DOHH2 (cell line): ENCODE data around the gene CCNYL1.
A peak's percentile ranks its signal among the peaks of the same experiment; 100 is the strongest.
"Not testable (repeated sequence)": the region's sequence is repeated elsewhere in the genome, so short reads cannot be mapped to it uniquely, and the experiment has no call there.

ENCODE experiments used
- H3F3A ChIP-seq: fragments of 200-600 bp; sonication (generic), shearing (Covaris generic); 2 replicates; pipeline ENCODE4 v1.6.0; 2016; ENCODE audit warnings: antibody characterized with exemption, mild to moderate bottlenecking; ENCODE audit not compliant: control insufficient read depth, insufficient read depth
- H3K27ac ChIP-seq: fragments of 200-600 bp; sonication (generic); 2 replicates; pipeline ENCODE4 v1.5.1; 2014; ENCODE audit warnings: low read depth, mild to moderate bottlenecking, low read length, moderate library complexity
- H3K27me3 ChIP-seq: fragments of 200-600 bp; sonication (generic); 2 replicates; pipeline ENCODE4 v1.6.1; 2014; ENCODE audit warnings: mild to moderate bottlenecking, low read length, mixed read lengths; ENCODE audit not compliant: control insufficient read depth
- H3K36me3 ChIP-seq: fragments of 200-600 bp; sonication (generic); 2 replicates; pipeline ENCODE4 v1.6.1; 2014; ENCODE audit warnings: mild to moderate bottlenecking, low read length, moderate library complexity, mixed read lengths; ENCODE audit not compliant: control insufficient read depth
- H3K4me1 ChIP-seq: fragments of 200-600 bp; sonication (generic); 2 replicates; pipeline ENCODE4 v1.6.1; 2014; ENCODE audit warnings: mild to moderate bottlenecking, low read length, mixed read lengths; ENCODE audit not compliant: control insufficient read depth
- H3K4me2 ChIP-seq: fragments of 200-600 bp; sonication (generic); 2 replicates; pipeline ENCODE4 v1.6.0; 2014; ENCODE audit warnings: mild to moderate bottlenecking, low read length, moderate library complexity
- H3K4me3 ChIP-seq: fragments of 200-600 bp; sonication (generic); 2 replicates; pipeline ENCODE4 v1.5.1; 2014; ENCODE audit warnings: mild to moderate bottlenecking, low read length, mixed read lengths
- H3K79me2 ChIP-seq: fragments of 200-600 bp; sonication (generic); 2 replicates; pipeline ENCODE4 v1.6.1; 2014; ENCODE audit warnings: mild to moderate bottlenecking, low read length, mixed read lengths; ENCODE audit not compliant: control insufficient read depth
- H3K9me2 ChIP-seq: fragments of 200-600 bp; sonication (generic); replicated peaks from 2 replicates; pipeline ENCODE4 v1.6.1; 2014; ENCODE audit warnings: mild to moderate bottlenecking, low read length, mixed read lengths; ENCODE audit not compliant: control insufficient read depth
- H3K9me3 ChIP-seq: fragments of 200-600 bp; sonication (generic); 2 replicates; pipeline ENCODE4 v1.6.1; 2014; ENCODE audit warnings: antibody characterized with exemption, low read length, mixed read lengths; ENCODE audit not compliant: control insufficient read depth, insufficient read depth
- H4K20me1 ChIP-seq: fragments of 200-600 bp; sonication (generic); 2 replicates; pipeline ENCODE4 v1.6.0; 2014; ENCODE audit warnings: low read depth, mild to moderate bottlenecking, antibody characterized with exemption, low read length, moderate library complexity; ENCODE audit not compliant: control insufficient read depth, insufficient read depth
- CTCF ChIP-seq: fragments of 200-600 bp; sonication (generic); IDR thresholded peaks from one replicate; pipeline ENCODE4 v1.5.1; 2014; ENCODE audit warnings: antibody characterized with exemption, mild to moderate bottlenecking, low read depth, low read length; ENCODE audit not compliant: poor library complexity, severe bottlenecking
- EZH2phosphoT487 ChIP-seq: fragments of 200-600 bp; sonication (generic); IDR thresholded peaks from 2 replicates; pipeline ENCODE4 v1.6.1; 2017; ENCODE audit warnings: borderline replicate concordance, mild to moderate bottlenecking, antibody characterized with exemption, low read length, moderate library complexity, mixed read lengths

Gene CCNYL1

GRCh38 chr2:207733597-207734240 lies 22.3 kb downstream of the CCNYL1 start:
- H3K36me3 ChIP-seq: peaks cover 12% of the 10 kb centered on the region
- no peaks in the 10 kb centered on the region for H4K20me1 ChIP-seq
- peaks cover 6% of the 10 kb centered on the region for H3K4me1 ChIP-seq
- no peak overlapping the region for H3K4me3 ChIP-seq
- H3K9me3 ChIP-seq: no peaks in the 10 kb centered on the region
- no peaks in the 10 kb centered on the region for H3K27me3 ChIP-seq
- no peaks in the 10 kb centered on the region for H3K9me2 ChIP-seq
- peaks cover 5% of the 10 kb centered on the region; the same call in 1 of the 2 replicates for H3F3A ChIP-seq
- H3K4me2 ChIP-seq: no peak overlapping the region
- no peak for TF ChIP-seq EZH2phosphoT487
- TF ChIP-seq CTCF: no peak
- no peaks in the 10 kb centered on the region for H3K79me2 ChIP-seq
- no peak overlapping the region for H3K27ac ChIP-seq

GRCh38 chr2:207734264-207734635 lies 22.8 kb downstream of the CCNYL1 start:
- H3K27ac ChIP-seq: no peak overlapping the region
- no peaks in the 10 kb centered on the region for H3K27me3 ChIP-seq
- H3K79me2 ChIP-seq: no peaks in the 10 kb centered on the region
- peaks cover 5% of the 10 kb centered on the region; the same call in 1 of the 2 replicates for H3F3A ChIP-seq
- no peaks in the 10 kb centered on the region for H3K9me2 ChIP-seq
- H3K36me3 ChIP-seq: peaks cover 12% of the 10 kb centered on the region
- TF ChIP-seq CTCF (peak; percentile 45), EZH2phosphoT487 (no peak)
- no peaks in the 10 kb centered on the region for H4K20me1 ChIP-seq
- peaks cover 6% of the 10 kb centered on the region for H3K4me1 ChIP-seq
- H3K4me2 ChIP-seq: no peak overlapping the region
- no peak overlapping the region for H3K4me3 ChIP-seq
- no peaks in the 10 kb centered on the region for H3K9me3 ChIP-seq

- Histone ChIP-seq H3K79me2 (no peaks in the 10 kb centered on the region), H3K4me3 (no peak overlapping the region), H3K27ac (no peak overlapping the region), H3K9me3 (no peaks in the 10 kb centered on the region), H3K4me1 (peaks cover 6% of the 10 kb centered on the region), H3K4me2 (no peak overlapping the region), H3K36me3 (peaks cover 9% of the 10 kb centered on the region), H3F3A (peaks cover 5% of the 10 kb centered on the region; the same call in 1 of the 2 replicates), H3K27me3 (no peaks in the 10 kb centered on the region), H4K20me1 (no peaks in the 10 kb centered on the region), H3K9me2 (no peaks in the 10 kb centered on the region)
- TF ChIP-seq EZH2phosphoT487: no peak
- TF ChIP-seq CTCF: no peak
These were observed 23.4 kb downstream of the CCNYL1 start for GRCh38 chr2:207734636-207735512.

GRCh38 chr2:207735513-207735859 lies 24.0 kb downstream of the CCNYL1 start:
- not testable (repeated sequence) for H3K4me3 ChIP-seq, H4K20me1 ChIP-seq, H3K9me2 ChIP-seq, H3K27me3 ChIP-seq, H3K4me1 ChIP-seq, H3K27ac ChIP-seq, H3K79me2 ChIP-seq, H3K36me3 ChIP-seq, H3K9me3 ChIP-seq, H3F3A ChIP-seq, H3K4me2 ChIP-seq
